CD4-positive, alpha-beta T cell (primary cell): ENCODE data around the gene THRB. TPM values are rescaled to one million over a fixed set of nuclear protein-coding genes. Genes with fewer than 3 reads are reported as not detected.

Source experiments
- ATAC-seq: fragments of 200-7000 bp; cut with Tn5 transposase; one replicate; pipeline ENCODE4 v1.10.0; 2022; ENCODE audit warnings: mild to moderate bottlenecking; ENCODE audit not compliant: poor library complexity
- CTCF ChIA-PET: fragments of 350-600 bp; sonication (Branson Sonifier 250); formaldehyde crosslinking; loops from one replicate; lab custom pipeline; 2021; ENCODE audit warnings: antibody characterized with exemption, inconsistent platforms; lab: Charles Lee
- POLR2A ChIA-PET: fragments of 350-600 bp; sonication (Branson Sonifier 250); formaldehyde crosslinking; loops from one replicate; lab custom pipeline; 2021; ENCODE audit warnings: antibody characterized with exemption, inconsistent platforms; lab: Charles Lee
- DNase-seq, 14 experiments: peaks; one replicate each; pipeline ENCODE4 v3.0.0-alpha.2; 2013 to 2020; ENCODE audit warnings: mixed read lengths in 2 of 14
- H3K27ac ChIP-seq, 2 donors: one replicate each; pipeline versions ENCODE4 v1.5.1 to v1.7.0; 2013; ENCODE audit warnings: low read length in 2 of 2, low read depth in 1 of 2, mild to moderate bottlenecking in 1 of 2
- H3K27me3 ChIP-seq, 2 experiments: 1 replicate in 1 of 2; 2 replicates in 1 of 2; pipeline versions ENCODE4 v1.6.1 to v1.7.0; 2013; ENCODE audit warnings: low read length in 2 of 2, control low read depth in 1 of 2, mild to moderate bottlenecking in 1 of 2, moderate library complexity in 1 of 2; ENCODE audit not compliant: insufficient read depth in 2 of 2, control insufficient read depth in 1 of 2
- H3K36me3 ChIP-seq: one replicate; pipeline ENCODE4 v1.6.1; 2013; ENCODE audit warnings: low read length, control low read depth; ENCODE audit not compliant: insufficient read depth
- H3K4me1 ChIP-seq: one replicate; pipeline ENCODE4 v1.6.1; 2013; ENCODE audit warnings: low read length, control low read depth; ENCODE audit not compliant: insufficient read depth
- H3K4me3 ChIP-seq: one replicate; pipeline ENCODE4 v1.5.1; 2013; ENCODE audit warnings: mild to moderate bottlenecking, low read length, moderate library complexity
- H3K9me3 ChIP-seq, 2 experiments: 1 replicate in 1 of 2; 2 replicates in 1 of 2; pipeline versions ENCODE4 v1.6.1 to v1.7.0; 2013; ENCODE audit warnings: low read length in 2 of 2, mild to moderate bottlenecking in 2 of 2, control low read depth in 1 of 2, moderate library complexity in 1 of 2; ENCODE audit not compliant: control insufficient read depth in 1 of 2, insufficient read depth in 1 of 2
- H3K27ac Mint-ChIP-seq: one replicate; pipeline ENCODE4 v1.8.0; 2020; ENCODE audit warnings: mixed read lengths
- H3K27me3 Mint-ChIP-seq: one replicate; pipeline ENCODE4 v1.8.0; 2021; ENCODE audit warnings: mixed read lengths
- H3K36me3 Mint-ChIP-seq: one replicate; pipeline ENCODE4 v1.8.0; 2021; ENCODE audit warnings: low read depth, mixed read lengths
- H3K4me1 Mint-ChIP-seq: one replicate; pipeline ENCODE4 v1.8.0; 2021; ENCODE audit warnings: low read depth, mixed read lengths
- H3K4me3 Mint-ChIP-seq: one replicate; pipeline ENCODE4 v1.8.0; 2020; ENCODE audit warnings: mild to moderate bottlenecking, mixed read lengths
- H3K9me3 Mint-ChIP-seq: one replicate; pipeline ENCODE4 v1.8.0; 2020; ENCODE audit warnings: mixed read lengths
- CTCF ChIP-seq: fragments of 200-600 bp; IDR thresholded peaks from one replicate; pipeline ENCODE4 v1.8.0; 2022; ENCODE audit warnings: antibody characterized with exemption, mild to moderate bottlenecking
- intact Hi-C, 2 experiments: fragments of 100-400 bp; cut with DNase I in 1 of 2; cut with micrococcal nuclease in 1 of 2; formaldehyde crosslinking; loops; one replicate each; pipeline versions ENCODE4 v1.15.1 to v1.9.0; 2023 to 2025; cut with DNase I, micrococcal nuclease
- total RNA-seq, 174 experiments: library from RNA in 2 of 174; stranded (reverse) in 2 of 174; gene quantifications; one replicate each; pipeline ENCODE4 v1.2.3 and lab custom pipeline; 2021 to 2026

THRB gene
- total RNA-seq, 2 experiments from 2014 or later, result not detected

DNA sequence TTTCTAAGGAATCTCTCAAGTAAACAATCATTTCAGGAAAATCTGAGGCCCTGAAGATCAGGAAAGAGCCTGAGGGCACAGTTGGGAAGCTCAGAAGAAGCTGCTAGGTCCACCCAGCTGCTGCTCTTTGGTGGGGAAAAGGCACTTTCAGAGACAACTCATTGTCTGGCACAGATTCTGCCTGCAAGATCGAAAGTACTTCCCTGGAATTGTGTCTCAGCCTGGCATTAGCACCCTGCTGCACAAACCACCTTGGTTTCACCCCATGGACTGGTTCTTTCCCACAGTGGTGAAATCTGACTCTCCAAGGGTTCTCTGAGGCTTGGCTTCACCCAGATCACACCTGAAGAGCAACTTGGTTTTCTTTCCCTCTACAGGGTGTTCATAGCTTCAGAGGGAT, 18.7 kb downstream of the THRB start:
- ChIA-PET CTCF (no interaction called here), POLR2A (no interaction called here)
- H3K27me3 Mint-ChIP-seq, result no peaks in the 10 kb centered on the region
- intact Hi-C loops, result no loop called here
- H3K4me1 Mint-ChIP-seq, result no peaks in the 10 kb centered on the region
- Histone ChIP-seq H3K9me3 (no peaks in the 10 kb centered on the region), H3K36me3 (no peaks in the 10 kb centered on the region), H3K4me1 (no peaks in the 10 kb centered on the region), H3K27me3 (no peaks in the 10 kb centered on the region), H3K27ac (no peak overlapping the region), H3K4me3 (no peak overlapping the region)
- DNase-seq (no peak), ATAC-seq (no peak)
- no peaks in the 10 kb centered on the region for H3K9me3 Mint-ChIP-seq
- TF ChIP-seq CTCF, result no peak
- no peak overlapping the region for H3K4me3 Mint-ChIP-seq
- no peak overlapping the region for H3K27ac Mint-ChIP-seq
- no peaks in the 10 kb centered on the region for H3K36me3 Mint-ChIP-seq

DNA sequence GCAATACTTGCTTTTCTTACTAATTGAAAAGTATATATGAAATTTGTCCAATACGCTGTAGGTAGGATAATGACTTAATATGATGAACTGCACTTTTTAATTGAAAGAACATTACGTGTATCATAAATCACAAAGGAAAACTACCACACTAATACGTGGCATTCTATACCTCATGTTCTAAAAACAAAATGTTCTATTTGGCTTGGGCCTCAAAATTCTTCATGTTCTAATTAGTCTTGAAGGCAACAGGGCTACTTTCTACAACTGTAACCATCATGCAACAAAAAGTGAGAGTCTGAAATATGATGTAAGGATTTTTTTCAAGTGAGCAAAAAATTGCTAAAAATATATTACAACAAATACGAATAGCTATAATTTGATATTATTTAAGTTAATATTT, 19.8 kb downstream of the THRB start:
- intact Hi-C loops, result no loop called here
- no peaks in the 10 kb centered on the region for H3K9me3 Mint-ChIP-seq
- CTCF ChIA-PET, result no interaction called here

DNA sequence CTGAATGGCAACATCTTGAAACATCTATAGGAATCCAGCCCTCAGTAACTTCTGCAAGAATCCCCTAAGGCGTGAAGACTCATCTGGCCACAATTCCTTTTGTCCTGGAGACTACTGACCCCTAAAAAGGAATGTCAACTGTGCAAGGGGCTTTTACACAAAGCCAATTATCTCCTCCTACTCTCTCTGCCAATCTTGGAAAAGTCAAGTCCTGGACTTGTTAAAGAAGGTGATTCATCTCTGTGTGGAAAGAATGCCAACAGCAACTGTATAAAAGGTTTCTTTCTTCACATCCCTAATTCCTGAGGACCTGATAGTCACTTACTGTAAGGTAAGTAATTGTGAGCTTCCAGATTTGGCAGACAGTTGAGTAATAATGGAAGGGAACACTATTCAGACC, 22.3 kb downstream of the THRB start:
- H3K4me3 ChIP-seq, result no peak overlapping the region
- TF ChIP-seq CTCF, result no peak
- CTCF ChIA-PET, result no interaction called here

More for the DNA sequence above, 19.8 kb downstream of the THRB start:
- no peak overlapping the region for H3K27ac ChIP-seq
- Mint-ChIP-seq H3K4me1 (no peaks in the 10 kb centered on the region), H3K27ac (no peak overlapping the region), H3K36me3 (no peaks in the 10 kb centered on the region), H3K27me3 (no peaks in the 10 kb centered on the region), H3K4me3 (no peak overlapping the region)
- no peaks in the 10 kb centered on the region for H3K9me3 ChIP-seq
- no peak for TF ChIP-seq CTCF
- no peaks in the 10 kb centered on the region for H3K4me1 ChIP-seq
- DNase-seq (no peak), ATAC-seq (no peak)
- POLR2A ChIA-PET, result no interaction called here
- H3K27me3 ChIP-seq, result no peaks in the 10 kb centered on the region
- H3K36me3 ChIP-seq, result no peaks in the 10 kb centered on the region
- H3K4me3 ChIP-seq, result no peak overlapping the region

More for the DNA sequence above, 22.3 kb downstream of the THRB start:
- DNase-seq (no peak), ATAC-seq (no peak)
- Mint-ChIP-seq H3K36me3 (no peaks in the 10 kb centered on the region), H3K4me1 (no peaks in the 10 kb centered on the region), H3K4me3 (no peak overlapping the region), H3K27ac (no peak overlapping the region), H3K27me3 (no peaks in the 10 kb centered on the region), H3K9me3 (no peaks in the 10 kb centered on the region)
- H3K27ac ChIP-seq, result no peak overlapping the region
- intact Hi-C loops, result no loop called here
- no peaks in the 10 kb centered on the region for H3K9me3 ChIP-seq
- H3K27me3 ChIP-seq, result peaks cover 0 to 3% of the 10 kb centered on the region in 2 experiments
- no peaks in the 10 kb centered on the region for H3K4me1 ChIP-seq
- POLR2A ChIA-PET, result no interaction called here
- H3K36me3 ChIP-seq, result no peaks in the 10 kb centered on the region
